Activated naive CD4-positive, alpha-beta T cell treated with anti-CD3 and anti-CD28 coated beads, Interleukin-2, amount 10 ng/mL, durations not matched to agents 7 days and 5 days (primary cell): ENCODE results near the gene APOL3.
"Not testable (repeated sequence)": the region's sequence is repeated elsewhere in the genome, so short reads cannot be mapped to it uniquely, and the experiment has no call there.

Experiments used
- CTCF ChIA-PET: fragments of 350-600 bp; sonication (Branson Sonifier 250); formaldehyde crosslinking; loops from one replicate; lab custom pipeline; 2021; ENCODE audit warnings: antibody characterized with exemption; lab: Charles Lee
- DNase-seq: peaks from one replicate; pipeline ENCODE4 v3.0.0-alpha.2; 2020
- H3K27ac Mint-ChIP-seq: one replicate; pipeline ENCODE4 v1.8.0; 2021; ENCODE audit warnings: mild to moderate bottlenecking, moderate library complexity, mixed read lengths
- H3K27me3 Mint-ChIP-seq: one replicate; pipeline ENCODE4 v1.8.0; 2021; ENCODE audit warnings: mild to moderate bottlenecking, mixed read lengths
- H3K36me3 Mint-ChIP-seq: one replicate; pipeline ENCODE4 v1.8.0; 2021; ENCODE audit warnings: mixed read lengths
- H3K4me1 Mint-ChIP-seq: one replicate; pipeline ENCODE4 v1.8.0; 2021; ENCODE audit warnings: mixed read lengths
- H3K4me3 Mint-ChIP-seq: one replicate; pipeline ENCODE4 v1.8.0; 2021; ENCODE audit warnings: mild to moderate bottlenecking, moderate library complexity, mixed read lengths
- H3K9me3 Mint-ChIP-seq: one replicate; pipeline ENCODE4 v1.8.0; 2021; ENCODE audit warnings: mixed read lengths

APOL3 gene

GRCh38 chr22:36104988-36105387 is 55.6 kb downstream of the APOL3 start:
- Mint-ChIP-seq H3K36me3 (no peaks in the 10 kb centered on the region), H3K9me3 (no peaks in the 10 kb centered on the region), H3K27ac (no peak overlapping the region), H3K27me3 (peaks cover 35% of the 10 kb centered on the region), H3K4me1 (no peaks in the 10 kb centered on the region), H3K4me3 (no peak overlapping the region)
- no peak for DNase-seq
- CTCF ChIA-PET = interaction anchor here (1.4 to 1.9 kb wide), 2 partner anchors 10 to 40 kb away, joined by 4 to 5 read pairs; no protein-coding TSS in a partner anchor

DNA sequence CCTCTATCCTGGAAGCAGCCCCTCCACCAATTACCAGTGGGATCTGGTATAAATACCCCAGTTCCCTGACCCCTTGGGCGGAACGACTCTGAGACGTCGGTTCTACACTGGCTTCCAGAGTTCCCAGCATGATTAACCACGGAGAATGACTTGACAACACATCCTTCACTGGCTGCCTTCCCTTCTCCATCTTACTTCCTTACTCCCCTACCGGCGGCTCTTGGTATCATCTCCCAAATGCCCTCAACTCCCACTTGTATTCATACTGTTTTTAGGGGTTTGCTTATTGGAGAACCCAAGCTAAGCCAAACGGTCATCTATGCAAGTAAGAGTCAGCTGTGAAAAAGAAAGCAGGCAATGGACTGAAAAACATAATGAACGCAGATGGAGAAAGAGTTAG is 56.1 kb downstream of the APOL3 start:
- CTCF ChIA-PET = interaction anchor here (1.9 kb wide), 1 partner anchor 10 kb away, joined by 4 read pairs; no protein-coding TSS in a partner anchor
- H3K9me3 Mint-ChIP-seq = no peaks in the 10 kb centered on the region
- H3K4me3 Mint-ChIP-seq = no peak overlapping the region
- no peaks in the 10 kb centered on the region for H3K4me1 Mint-ChIP-seq
- no peak for DNase-seq
- no peak overlapping the region for H3K27ac Mint-ChIP-seq
- H3K36me3 Mint-ChIP-seq = no peaks in the 10 kb centered on the region
- peaks cover 30% of the 10 kb centered on the region for H3K27me3 Mint-ChIP-seq

DNA sequence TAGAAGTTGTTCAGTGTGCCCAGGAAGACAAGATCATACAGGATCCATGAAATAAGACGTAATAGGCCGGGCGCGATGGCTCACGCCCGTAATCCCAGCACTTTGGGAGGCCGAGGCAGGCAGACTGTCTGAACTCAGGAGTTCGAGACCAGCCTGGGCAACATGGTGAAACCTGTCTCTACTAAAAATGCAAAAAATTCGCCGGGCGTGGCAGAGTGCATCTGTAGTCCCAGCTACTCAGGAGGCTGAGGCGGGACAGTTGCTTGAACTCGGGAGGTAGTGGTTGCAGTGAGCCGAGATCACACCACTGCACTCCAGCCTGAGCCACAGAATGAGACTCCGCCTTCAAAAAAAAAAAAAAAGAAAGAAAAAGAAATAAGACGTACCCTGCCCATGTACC is 56.7 kb downstream of the APOL3 start:
- DNase-seq = no peak
- no peaks in the 10 kb centered on the region for H3K9me3 Mint-ChIP-seq
- CTCF ChIA-PET = interaction anchor here (1.3 kb wide), 1 partner anchor 38 kb away, joined by 4 read pairs; no protein-coding TSS in a partner anchor
- H3K27me3 Mint-ChIP-seq = peaks cover 28% of the 10 kb centered on the region
- H3K4me1 Mint-ChIP-seq = no peaks in the 10 kb centered on the region
- H3K36me3 Mint-ChIP-seq = no peaks in the 10 kb centered on the region
- H3K27ac Mint-ChIP-seq = no peak overlapping the region
- H3K4me3 Mint-ChIP-seq = no peak overlapping the region

GRCh38 chr22:36102995-36103394 is 57.6 kb downstream of the APOL3 start:
- no peaks in the 10 kb centered on the region for H3K36me3 Mint-ChIP-seq
- DNase-seq = no peak
- no peaks in the 10 kb centered on the region for H3K9me3 Mint-ChIP-seq
- H3K27me3 Mint-ChIP-seq = peaks cover 33% of the 10 kb centered on the region
- H3K27ac Mint-ChIP-seq = no peak overlapping the region
- H3K4me3 Mint-ChIP-seq = no peak overlapping the region
- no peaks in the 10 kb centered on the region for H3K4me1 Mint-ChIP-seq
- CTCF ChIA-PET = interaction anchor here (1.3 kb wide), 1 partner anchor 37 kb away, joined by 4 read pairs; no protein-coding TSS in a partner anchor

GRCh38 chr22:36101756-36102155 is 58.8 kb downstream of the APOL3 start:
- DNase-seq = no peak
- CTCF ChIA-PET = interaction anchor here (0.6 kb wide), 1 partner anchor 390 kb away, joined by 3 read pairs; no protein-coding TSS in a partner anchor
- Mint-ChIP-seq H3K27me3 (peaks cover 32% of the 10 kb centered on the region), H3K9me3 (no peaks in the 10 kb centered on the region), H3K27ac (no peak overlapping the region), H3K36me3 (no peaks in the 10 kb centered on the region), H3K4me1 (no peaks in the 10 kb centered on the region), H3K4me3 (no peak overlapping the region)

DNA sequence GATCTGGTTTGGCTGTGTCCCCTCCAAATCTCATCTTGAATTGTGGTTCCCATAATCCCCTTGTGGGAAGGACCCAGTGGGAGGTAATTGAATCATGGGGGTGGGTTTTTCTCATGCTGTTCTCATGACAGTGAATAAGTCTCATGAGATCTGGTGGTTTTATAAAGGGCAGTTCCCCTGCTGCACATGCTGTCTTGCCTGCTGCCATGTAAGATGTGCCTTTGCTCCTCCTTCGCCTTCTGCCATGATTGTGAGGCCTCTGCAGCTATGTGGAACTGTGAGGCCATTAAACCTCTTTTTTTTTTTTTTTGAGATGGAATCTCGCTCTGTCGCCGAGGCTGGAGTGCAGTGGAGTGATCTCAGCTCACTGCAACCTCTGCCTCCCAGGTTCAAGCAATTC is 59.6 kb downstream of the APOL3 start:
- CTCF ChIA-PET, H3K4me3 Mint-ChIP-seq, H3K27ac Mint-ChIP-seq, DNase-seq, H3K4me1 Mint-ChIP-seq, H3K36me3 Mint-ChIP-seq, H3K9me3 Mint-ChIP-seq: not testable (repeated sequence)
- H3K27me3 Mint-ChIP-seq = peaks cover 30% of the 10 kb centered on the region

DNA sequence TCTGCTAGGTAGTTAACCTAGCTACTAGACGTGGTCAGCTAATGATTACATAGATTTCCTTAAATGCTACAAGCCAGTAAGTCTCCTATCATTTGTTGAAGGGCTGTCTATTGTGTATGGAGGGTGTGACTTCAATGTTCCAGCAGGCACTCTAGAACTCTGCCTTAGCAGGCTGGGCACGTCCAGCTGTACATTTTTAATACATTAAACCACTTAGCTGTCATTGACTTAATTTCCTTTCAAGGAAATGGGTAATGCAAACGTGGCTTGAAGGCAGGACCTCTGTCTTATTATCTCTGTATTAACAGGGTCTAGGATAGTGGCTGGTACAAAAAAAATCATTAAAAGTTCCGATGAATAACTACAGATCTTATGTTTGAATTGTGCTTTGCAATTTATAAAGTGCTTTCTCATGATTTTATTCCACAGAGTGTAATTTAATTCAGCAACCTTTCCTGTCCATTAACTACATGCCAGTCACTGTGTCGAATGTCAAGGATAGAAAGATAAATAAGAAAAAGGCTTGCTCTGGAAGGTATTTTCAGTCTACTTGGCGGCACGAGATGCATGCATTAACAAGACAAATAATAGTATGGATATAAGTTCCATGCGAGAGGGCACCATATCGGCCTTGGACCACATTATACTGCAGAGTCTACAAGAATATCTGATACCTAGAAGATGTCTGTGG is 60.3 kb downstream of the APOL3 start:
- no peaks in the 10 kb centered on the region for H3K9me3 Mint-ChIP-seq
- H3K36me3 Mint-ChIP-seq = no peaks in the 10 kb centered on the region
- no peak for DNase-seq
- no peaks in the 10 kb centered on the region for H3K4me1 Mint-ChIP-seq
- no peak overlapping the region for H3K4me3 Mint-ChIP-seq
- CTCF ChIA-PET = interaction anchor here (0.8 kb wide), 1 partner anchor 34 kb away, joined by 3 read pairs; no protein-coding TSS in a partner anchor
- H3K27me3 Mint-ChIP-seq = peaks cover 25% of the 10 kb centered on the region
- H3K27ac Mint-ChIP-seq = no peak overlapping the region

GRCh38 chr22:36099561-36099960 is 61.0 kb downstream of the APOL3 start:
- not testable (repeated sequence) for H3K36me3 Mint-ChIP-seq, H3K4me3 Mint-ChIP-seq, H3K4me1 Mint-ChIP-seq, DNase-seq, H3K9me3 Mint-ChIP-seq, H3K27ac Mint-ChIP-seq
- CTCF ChIA-PET = interaction anchor here (0.8 kb wide), 1 partner anchor 34 kb away, joined by 3 read pairs; no protein-coding TSS in a partner anchor
- peaks cover 25% of the 10 kb centered on the region for H3K27me3 Mint-ChIP-seq

DNA sequence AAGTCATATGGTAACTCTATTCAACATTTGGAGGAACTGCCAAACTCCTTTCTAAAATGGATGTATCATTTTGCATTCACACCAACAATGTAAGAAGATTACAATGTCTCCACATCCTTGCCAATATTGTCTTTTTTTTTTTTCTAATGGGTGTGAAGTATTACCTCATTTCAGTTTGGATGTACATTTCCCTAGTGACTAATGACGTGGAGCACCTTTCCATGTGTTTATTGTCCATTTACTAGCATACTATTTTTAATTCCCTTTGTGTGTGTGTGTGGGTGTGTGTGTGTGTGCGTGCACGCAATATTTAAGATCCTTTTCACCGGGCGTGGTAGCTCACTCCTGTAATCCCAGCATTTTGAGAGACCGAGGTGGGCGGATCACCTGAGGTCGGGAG is 62.7 kb downstream of the APOL3 start:
- Mint-ChIP-seq H3K36me3 (no peaks in the 10 kb centered on the region), H3K4me3 (no peak overlapping the region), H3K9me3 (no peaks in the 10 kb centered on the region), H3K27ac (no peak overlapping the region), H3K4me1 (no peaks in the 10 kb centered on the region), H3K27me3 (peaks cover 17% of the 10 kb centered on the region)
- CTCF ChIA-PET = interaction anchor here (1.0 kb wide), 1 partner anchor 27 kb away, joined by 3 read pairs; no protein-coding TSS in a partner anchor
- no peak for DNase-seq

- H3K27me3 Mint-ChIP-seq, H3K9me3 Mint-ChIP-seq, H3K36me3 Mint-ChIP-seq: not testable (repeated sequence)
Measured at GRCh38 chr22:36090772-36091171, 69.8 kb downstream of the APOL3 start.

More at GRCh38 chr22:36090772-36091171, 69.8 kb downstream of the APOL3 start:
- DNase-seq, H3K4me1 Mint-ChIP-seq, H3K27ac Mint-ChIP-seq, CTCF ChIA-PET, H3K4me3 Mint-ChIP-seq: not testable (repeated sequence)
